Left ventricle myocardium inferior (tissue), 1 donor: Measurements from ENCODE around the gene C15orf40. TPM values are rescaled to one million over a fixed set of nuclear protein-coding genes. Genes with fewer than 3 reads are reported as not detected.

Source experiments
- DNase-seq: peaks from one replicate; pipeline ENCODE4 v3.0.0-alpha.2; 2020
- H3K27ac ChIP-seq: fragments of 200-600 bp; replicated peaks from 2 replicates; pipeline ENCODE4 v1.8.0; 2021
- H3K27me3 ChIP-seq: fragments of 200-600 bp; 2 replicates; pipeline ENCODE4 v1.8.0; 2021; ENCODE audit warnings: low read depth
- H3K36me3 ChIP-seq: fragments of 200-600 bp; 2 replicates; pipeline ENCODE4 v1.8.0; 2021
- H3K4me1 ChIP-seq: fragments of 200-600 bp; 2 replicates; pipeline ENCODE4 v1.8.0; 2021
- H3K4me3 ChIP-seq: fragments of 200-600 bp; 2 replicates; pipeline ENCODE4 v1.8.0; 2021; ENCODE audit warnings: mild to moderate bottlenecking, moderate library complexity
- H3K9me3 ChIP-seq: fragments of 200-600 bp; replicated peaks from 2 replicates; pipeline ENCODE4 v1.8.0; 2021
- intact Hi-C: fragments of 100-400 bp; cut with micrococcal nuclease; formaldehyde crosslinking; loops from one replicate; pipeline ENCODE4 v1.11.0; 2022
- long read RNA-seq: library from polyadenylated mRNA; unstranded; transcript quantifications from one replicate; pipeline ENCODE4 v2.0.0, GENCODE V29; 2021
- total RNA-seq: library from RNA; stranded (reverse); fragmentation: NEBNext Ultra II Directional; extraction: Animal tissue kit (Norgen Biotek cat#: 25700); gene quantifications from one replicate; pipeline ENCODE4 v1.2.1, GENCODE V29; 2021
- TF ChIP-seq, protein P1 (sequence below): fragments of 200-600 bp; IDR thresholded peaks from 2 replicates; pipeline ENCODE4 v1.8.0; 2021; ENCODE audit warnings: antibody characterized with exemption, mild to moderate bottlenecking, borderline replicate concordance
- donor health status: DM: no; HTN: yes; CAD: no; lungs with severe emphysema.

C15orf40 gene
- total RNA-seq: 10.4 TPM
- long read RNA-seq, full-length matches to known transcripts: 15 of 21 reads
- long read RNA-seq, partial matches to known transcripts: 0 of 21 reads
- long read RNA-seq, other reads (novel, unspliced or antisense): 6 of 21 reads

DNA sequence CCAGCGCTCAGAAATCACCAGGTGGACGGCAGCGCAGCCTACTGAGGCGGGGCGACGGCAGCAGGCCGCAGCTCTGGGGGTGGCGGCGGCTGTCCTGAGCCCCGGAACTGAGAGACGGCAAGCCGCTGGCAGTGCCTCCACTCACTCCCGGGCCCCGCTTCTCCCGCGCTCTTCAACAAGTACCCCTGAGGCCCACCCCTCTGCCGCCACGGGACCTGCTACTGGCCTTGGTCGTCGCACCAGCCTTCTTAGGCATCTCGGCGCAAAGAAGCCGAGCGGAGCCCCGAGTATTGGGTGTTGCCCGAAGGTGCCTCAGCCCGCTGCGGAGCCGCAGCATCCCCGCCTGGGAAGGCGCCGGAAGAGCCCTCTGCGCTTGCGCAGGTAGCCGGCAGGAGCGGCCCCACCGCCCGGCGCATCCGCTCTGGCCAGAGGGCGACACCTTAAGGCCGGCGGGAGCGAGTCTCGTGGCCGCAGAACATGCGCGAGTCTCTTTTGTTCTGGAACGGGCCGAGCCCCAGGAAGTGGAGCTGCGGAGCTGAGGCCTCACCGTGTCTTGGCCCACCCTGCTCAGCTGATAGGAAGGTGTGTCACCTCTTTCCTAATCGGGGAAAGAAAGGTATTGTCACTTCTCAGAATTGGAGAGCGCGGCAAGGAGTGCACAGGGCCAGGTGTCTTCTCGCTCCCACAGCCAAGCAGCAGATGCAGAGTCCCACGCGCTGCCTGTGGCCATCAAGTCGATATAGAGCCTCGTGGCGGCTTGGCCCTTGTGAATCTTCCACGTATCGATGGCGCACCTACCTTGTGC, at the start of gene C15orf40:
Gene C15orf40, minus strand, starts transcription at position 369 of the 805 bp plus-strand sequence. Its CDS starts 32 bp downstream, at position 337.
- Histone ChIP-seq H3K36me3 (peaks cover 46% of the 10 kb centered on the region), H3K4me1 (peaks cover 42% of the 10 kb centered on the region), H3K27ac (peak within 1 kb of the TSS; percentile 91), H3K27me3 (no peaks in the 10 kb centered on the region), H3K4me3 (peak within 1 kb of the TSS; percentile 100), H3K9me3 (no peaks in the 10 kb centered on the region)
- intact Hi-C loops: no loop called here
- DNase-seq: peak; percentile 91
- TF ChIP-seq, protein P1, sequence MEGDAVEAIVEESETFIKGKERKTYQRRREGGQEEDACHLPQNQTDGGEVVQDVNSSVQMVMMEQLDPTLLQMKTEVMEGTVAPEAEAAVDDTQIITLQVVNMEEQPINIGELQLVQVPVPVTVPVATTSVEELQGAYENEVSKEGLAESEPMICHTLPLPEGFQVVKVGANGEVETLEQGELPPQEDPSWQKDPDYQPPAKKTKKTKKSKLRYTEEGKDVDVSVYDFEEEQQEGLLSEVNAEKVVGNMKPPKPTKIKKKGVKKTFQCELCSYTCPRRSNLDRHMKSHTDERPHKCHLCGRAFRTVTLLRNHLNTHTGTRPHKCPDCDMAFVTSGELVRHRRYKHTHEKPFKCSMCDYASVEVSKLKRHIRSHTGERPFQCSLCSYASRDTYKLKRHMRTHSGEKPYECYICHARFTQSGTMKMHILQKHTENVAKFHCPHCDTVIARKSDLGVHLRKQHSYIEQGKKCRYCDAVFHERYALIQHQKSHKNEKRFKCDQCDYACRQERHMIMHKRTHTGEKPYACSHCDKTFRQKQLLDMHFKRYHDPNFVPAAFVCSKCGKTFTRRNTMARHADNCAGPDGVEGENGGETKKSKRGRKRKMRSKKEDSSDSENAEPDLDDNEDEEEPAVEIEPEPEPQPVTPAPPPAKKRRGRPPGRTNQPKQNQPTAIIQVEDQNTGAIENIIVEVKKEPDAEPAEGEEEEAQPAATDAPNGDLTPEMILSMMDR: peak; percentile 69

DNA sequence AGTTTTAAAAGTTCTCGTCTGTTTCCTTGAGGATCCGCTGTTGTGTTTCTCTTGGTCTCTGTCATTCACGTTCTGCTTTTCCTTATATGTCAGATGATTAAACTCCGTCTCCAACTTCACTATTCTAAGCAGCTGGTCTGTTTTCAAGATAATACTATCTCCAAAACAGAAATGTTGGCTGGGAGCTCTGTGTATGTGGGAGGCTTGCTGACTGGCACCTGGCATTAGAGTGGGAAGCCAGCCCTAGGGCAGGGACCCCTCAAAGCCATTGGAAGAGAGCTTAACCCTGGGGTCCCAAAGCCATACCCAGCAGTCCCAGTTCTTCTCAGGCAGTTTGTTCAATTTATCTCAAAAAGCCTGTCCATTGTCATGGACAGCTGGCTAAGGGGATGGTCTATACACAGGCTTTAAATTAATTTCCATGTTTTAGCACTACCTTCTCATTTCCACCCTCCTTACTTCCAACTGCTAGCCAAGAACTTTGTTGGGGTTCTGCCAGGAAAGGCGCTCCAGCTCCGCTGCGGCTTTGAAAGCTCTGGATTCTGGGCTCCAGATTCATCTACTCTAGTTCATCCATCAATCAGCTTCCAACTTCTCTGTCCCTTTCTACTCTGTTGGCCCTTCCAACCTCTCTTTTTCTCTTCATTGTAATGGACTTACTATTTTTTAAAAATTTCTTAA, 46.4 kb upstream of the C15orf40 start:
- intact Hi-C loops: no loop called here
- Histone ChIP-seq H3K27ac (peak overlapping the region; percentile 45), H3K27me3 (no peaks in the 10 kb centered on the region), H3K36me3 (peaks cover 28% of the 10 kb centered on the region), H3K9me3 (no peaks in the 10 kb centered on the region), H3K4me1 (peaks cover 67% of the 10 kb centered on the region), H3K4me3 (no peak overlapping the region)
- TF ChIP-seq, protein P1: no peak
- DNase-seq: no peak

DNA sequence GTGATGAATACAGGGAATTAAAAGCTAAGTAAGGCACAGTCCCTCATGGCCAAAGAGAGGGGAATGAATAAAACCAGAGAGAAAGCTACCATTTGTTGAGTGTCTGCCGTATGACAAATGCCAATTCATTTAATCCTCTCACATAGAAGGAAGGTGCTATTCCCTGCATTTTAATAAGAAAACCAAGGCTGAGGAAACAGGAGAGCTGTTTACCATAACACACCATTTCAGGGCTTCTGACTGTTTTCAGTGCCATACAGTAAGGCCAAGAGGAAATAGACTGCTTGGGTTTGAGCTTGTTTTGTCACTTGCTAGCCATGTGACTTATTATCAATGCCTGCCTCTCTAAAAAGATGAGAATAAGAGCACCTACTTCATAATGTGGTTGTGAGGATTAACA, 45.6 kb upstream of the C15orf40 start:
- H3K36me3 ChIP-seq: peaks cover 35% of the 10 kb centered on the region
- H3K27ac ChIP-seq: peak overlapping the region; percentile 45
- no peaks in the 10 kb centered on the region for H3K27me3 ChIP-seq
- intact Hi-C loops: no loop called here
- no peak overlapping the region for H3K4me3 ChIP-seq
- H3K9me3 ChIP-seq: no peaks in the 10 kb centered on the region
- TF ChIP-seq, protein P1: no peak
- H3K4me1 ChIP-seq: peaks cover 58% of the 10 kb centered on the region
- DNase-seq: no peak

DNA sequence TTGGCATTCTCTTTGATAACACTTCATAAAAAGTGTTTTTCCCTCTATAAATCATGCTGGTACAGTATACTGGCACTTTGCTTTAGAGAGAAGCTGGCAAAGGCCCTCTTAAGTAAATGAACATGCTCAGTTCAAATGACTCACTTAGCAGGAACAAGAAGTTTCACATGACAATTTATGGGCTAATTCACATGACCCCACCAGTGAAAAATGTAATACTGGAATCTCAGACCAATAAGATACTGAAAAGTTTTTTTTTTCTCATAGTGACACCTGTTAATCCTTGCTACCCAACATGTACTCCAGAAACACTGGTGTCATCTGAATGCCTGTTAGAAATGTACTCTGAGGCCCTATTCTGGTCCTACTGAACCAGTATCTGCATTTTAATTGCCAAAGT, 41.7 kb upstream of the C15orf40 start:
- H3K36me3 ChIP-seq: peaks cover 57% of the 10 kb centered on the region
- intact Hi-C loops: no loop called here
- TF ChIP-seq, protein P1: no peak

DNA sequence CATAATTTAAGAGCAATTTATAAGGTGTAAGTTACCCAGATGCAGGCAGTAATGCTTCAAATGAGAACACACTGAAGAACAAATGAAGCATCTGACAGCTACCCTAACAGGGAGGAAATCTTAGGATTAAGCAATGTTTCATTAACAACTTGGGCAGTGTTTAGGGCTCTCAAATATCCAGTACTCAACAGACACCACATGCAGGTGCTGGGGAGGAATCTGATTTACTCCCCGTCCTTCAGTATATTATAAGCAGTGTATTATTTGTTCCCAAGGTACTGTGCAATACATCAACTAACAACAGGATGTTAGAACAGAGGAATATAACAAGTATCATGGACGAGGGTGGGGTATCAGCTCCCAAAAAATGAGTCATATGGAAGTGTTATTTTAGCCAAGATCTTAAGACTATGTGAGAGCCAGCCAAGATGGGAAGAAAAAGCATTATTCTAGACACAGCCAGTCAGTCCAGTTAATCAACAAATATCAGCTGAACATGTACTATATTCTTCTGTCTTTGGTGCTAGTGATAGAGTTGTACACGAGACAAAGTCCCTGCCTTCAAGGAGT, 35.2 kb upstream of the C15orf40 start:
- H3K4me1 ChIP-seq: peaks cover 22% of the 10 kb centered on the region
- H3K27ac ChIP-seq: no peak overlapping the region
- intact Hi-C loops: no loop called here
- TF ChIP-seq, protein P1: no peak
- no peak overlapping the region for H3K4me3 ChIP-seq
- H3K27me3 ChIP-seq: no peaks in the 10 kb centered on the region
- no peaks in the 10 kb centered on the region for H3K9me3 ChIP-seq
- peaks cover 54% of the 10 kb centered on the region for H3K36me3 ChIP-seq
- no peak for DNase-seq

More for the DNA sequence above, 41.7 kb upstream of the C15orf40 start:
- DNase-seq: no peak
- H3K27me3 ChIP-seq: no peaks in the 10 kb centered on the region
- peaks cover 20% of the 10 kb centered on the region for H3K4me1 ChIP-seq
- H3K9me3 ChIP-seq: no peaks in the 10 kb centered on the region
- no peak overlapping the region for H3K4me3 ChIP-seq
- H3K27ac ChIP-seq: no peak overlapping the region
